ENCODE data around the gene PTPRE.

DNA sequence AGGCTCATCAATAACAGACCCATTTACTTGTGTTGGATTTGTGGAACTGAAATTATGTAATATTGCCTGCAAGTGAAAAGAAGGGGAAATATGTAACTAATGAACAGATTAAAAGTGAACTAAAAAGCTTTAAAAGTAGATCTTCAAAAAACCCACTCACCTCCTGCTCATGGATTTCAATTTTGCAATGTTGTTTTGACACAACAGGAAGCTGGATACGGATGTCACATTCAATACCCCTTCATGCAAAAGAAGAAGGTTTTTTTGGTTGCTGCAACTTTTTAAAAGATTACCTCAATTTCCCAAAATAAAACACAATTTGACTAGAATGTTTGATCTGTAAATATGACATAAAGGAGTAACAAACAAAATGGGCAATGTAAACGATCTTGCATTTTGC lies 216.0 kb downstream of the PTPRE start:
- no peak for TF ChIP-seq POLR2A (IDR thresholded peaks at IDR 0.05)
- TF ChIP-seq, protein P1, sequence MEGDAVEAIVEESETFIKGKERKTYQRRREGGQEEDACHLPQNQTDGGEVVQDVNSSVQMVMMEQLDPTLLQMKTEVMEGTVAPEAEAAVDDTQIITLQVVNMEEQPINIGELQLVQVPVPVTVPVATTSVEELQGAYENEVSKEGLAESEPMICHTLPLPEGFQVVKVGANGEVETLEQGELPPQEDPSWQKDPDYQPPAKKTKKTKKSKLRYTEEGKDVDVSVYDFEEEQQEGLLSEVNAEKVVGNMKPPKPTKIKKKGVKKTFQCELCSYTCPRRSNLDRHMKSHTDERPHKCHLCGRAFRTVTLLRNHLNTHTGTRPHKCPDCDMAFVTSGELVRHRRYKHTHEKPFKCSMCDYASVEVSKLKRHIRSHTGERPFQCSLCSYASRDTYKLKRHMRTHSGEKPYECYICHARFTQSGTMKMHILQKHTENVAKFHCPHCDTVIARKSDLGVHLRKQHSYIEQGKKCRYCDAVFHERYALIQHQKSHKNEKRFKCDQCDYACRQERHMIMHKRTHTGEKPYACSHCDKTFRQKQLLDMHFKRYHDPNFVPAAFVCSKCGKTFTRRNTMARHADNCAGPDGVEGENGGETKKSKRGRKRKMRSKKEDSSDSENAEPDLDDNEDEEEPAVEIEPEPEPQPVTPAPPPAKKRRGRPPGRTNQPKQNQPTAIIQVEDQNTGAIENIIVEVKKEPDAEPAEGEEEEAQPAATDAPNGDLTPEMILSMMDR (IDR thresholded peaks at IDR 0.05): no peak
